HCT116 (cell line): ENCODE measurements around the gene ROCK2. TPM values are rescaled to one million over a fixed set of nuclear protein-coding genes. Genes with fewer than 3 reads are reported as not detected.

Experiments used
- ATAC-seq: fragments of 200-7000 bp; cut with Tn5 transposase; 2 replicates; pipeline ENCODE4 v1.9.1; 2020; ENCODE audit warnings: mild to moderate bottlenecking, moderate library complexity
- BruUV-seq: library from RNA; stranded (reverse); fragments of 400-500 nt; replicated peaks from 2 replicates; lab custom pipeline; 2021; lab: Mats Ljungman, UMichigan
- CTCF ChIA-PET: fragments of 300-600 bp; sonication (Branson Sonifier 250); formaldehyde crosslinking; loops from one replicate; lab custom pipeline; 2021; ENCODE audit warnings: antibody characterized with exemption; lab: Charles Lee
- POLR2A ChIA-PET: fragments of 300-600, 350-600 bp; sonication (Branson Sonifier 250); formaldehyde crosslinking; loops from one replicate; lab custom pipeline; 2021; ENCODE audit warnings: antibody characterized with exemption; lab: Charles Lee
- RAD21 ChIA-PET, 2 experiments: fragments of 300-600 bp; sonication (Branson Sonifier 250); formaldehyde crosslinking; loops; one replicate each; lab custom pipeline; 2023; ENCODE audit warnings: low total read pairs in 2 of 2; ENCODE audit not compliant: uncharacterized antibody in 2 of 2, unreplicated experiment in 2 of 2, low non-redundant PET in 1 of 2; lab: Charles Lee
- DNase-seq: peaks from one replicate; pipeline ENCODE4 v3.0.0-alpha.2; 2010; ENCODE audit warnings: low read depth, low spot score
- H2AFZ ChIP-seq: fragments of 200-600 bp; shearing (Covaris generic), sonication (generic); 2 replicates; pipeline ENCODE4 v1.6.1; 2017; ENCODE audit warnings: low read depth, mixed run types, mixed read lengths, antibody characterized with exemption, low read length; ENCODE audit not compliant: poor library complexity, severe bottlenecking
- H3K27ac ChIP-seq: 2 replicates; pipeline ENCODE4 v1.5.1; 2012; ENCODE audit warnings: low read depth, low read length
- H3K27me3 ChIP-seq: fragments of 200-600 bp; sonication (generic); 2 replicates; pipeline ENCODE4 v1.6.1; 2016; ENCODE audit warnings: mixed run types, low read length, mixed read lengths; ENCODE audit not compliant: insufficient read depth
- H3K36me3 ChIP-seq, 2 experiments: fragments of 200-500 bp in 1 of 2; fragments of 200-600 bp in 1 of 2; sonication (Bioruptor generic) in 1 of 2; sonication (generic) in 1 of 2; 2 replicates each; pipeline versions ENCODE4 v1.5.1 to v1.6.1; 2014 to 2016; ENCODE audit warnings: low read length in 2 of 2, inconsistent platforms in 1 of 2, mixed read lengths in 1 of 2, mixed run types in 1 of 2; ENCODE audit not compliant: insufficient read depth in 2 of 2, control insufficient read depth in 1 of 2
- H3K4me1 ChIP-seq, 2 experiments: fragments of 200-600 bp in 1 of 2; sonication (generic) in 1 of 2; 2 replicates each; pipeline versions ENCODE4 v1.5.1 to v1.6.1; 2012 to 2017; ENCODE audit warnings: low read length in 2 of 2, inconsistent platforms in 1 of 2, mild to moderate bottlenecking in 1 of 2, mixed read lengths in 1 of 2, mixed run types in 1 of 2, moderate library complexity in 1 of 2; ENCODE audit not compliant: insufficient read depth in 2 of 2, control insufficient read depth in 1 of 2
- H3K4me2 ChIP-seq: fragments of 200-600 bp; sonication (generic); 2 replicates; pipeline ENCODE4 v1.6.1; 2017; ENCODE audit warnings: mixed run types, low read length, mixed read lengths
- H3K4me3 ChIP-seq, 2 experiments: fragments of 200-600 bp in 1 of 2; sonication (generic) in 1 of 2; replicated peaks in 1 of 2; 2 replicates each; pipeline ENCODE4 v1.5.1; 2011 to 2016; ENCODE audit warnings: low read length in 2 of 2, control low read depth in 1 of 2, low read depth in 1 of 2, mild to moderate bottlenecking in 1 of 2, mixed read lengths in 1 of 2, mixed run types in 1 of 2
- H3K79me2 ChIP-seq: fragments of 200-600 bp; sonication (generic); 2 replicates; pipeline ENCODE4 v1.6.1; 2017; ENCODE audit warnings: mild to moderate bottlenecking, mixed run types, low read length, moderate library complexity, mixed read lengths; ENCODE audit not compliant: insufficient read depth
- H3K9ac ChIP-seq: fragments of 200-600 bp; sonication (generic); 2 replicates; pipeline ENCODE4 v1.6.1; 2016; ENCODE audit warnings: low read length, mixed read lengths
- H3K9me2 ChIP-seq: fragments of 200-600 bp; sonication (generic), shearing (Covaris generic); 2 replicates; pipeline ENCODE4 v1.6.1; 2017; ENCODE audit warnings: mixed run types, mild to moderate bottlenecking, moderate library complexity; ENCODE audit not compliant: insufficient read depth
- H3K9me3 ChIP-seq, 2 experiments: fragments of 200-500 bp in 1 of 2; fragments of 200-600 bp in 1 of 2; sonication (Bioruptor generic) in 1 of 2; sonication (generic) in 1 of 2; 2 replicates each; pipeline ENCODE4 v1.6.1; 2014 to 2017; ENCODE audit warnings: low read length in 2 of 2, mixed read lengths in 2 of 2, inconsistent platforms in 1 of 2, low read depth in 1 of 2, mild to moderate bottlenecking in 1 of 2, mixed run types in 1 of 2, moderate library complexity in 1 of 2; ENCODE audit not compliant: control insufficient read depth in 1 of 2, insufficient read depth in 1 of 2
- H4K20me1 ChIP-seq: fragments of 200-600 bp; sonication (generic), shearing (Covaris generic); 2 replicates; pipeline ENCODE4 v1.6.1; 2017; ENCODE audit warnings: mixed run types, mild to moderate bottlenecking, moderate library complexity; ENCODE audit not compliant: insufficient read depth
- ATF3 ChIP-seq: IDR thresholded peaks from 2 replicates; pipeline ENCODE4 v1.6.1; 2012
- CBX3 ChIP-seq: IDR thresholded peaks from 2 replicates; pipeline ENCODE4 v1.6.1; 2012; ENCODE audit warnings: low read depth
- CEBPB ChIP-seq: IDR thresholded peaks from 2 replicates; pipeline ENCODE4 v1.6.1; 2012; ENCODE audit warnings: low read depth
- EGR1 ChIP-seq: IDR thresholded peaks from 2 replicates; pipeline ENCODE4 v1.6.1; 2012; ENCODE audit warnings: low read depth
- ELF1 ChIP-seq: IDR thresholded peaks from 2 replicates; pipeline ENCODE4 v1.6.1; 2012; ENCODE audit warnings: low read depth, borderline replicate concordance
- EZH2 ChIP-seq: fragments of 200-600 bp; sonication (generic); IDR thresholded peaks from 2 replicates; pipeline ENCODE4 v1.6.1; 2017; ENCODE audit warnings: antibody characterized with exemption, mixed run types
- EZH2phosphoT487 ChIP-seq: fragments of 200-600 bp; IDR thresholded peaks from 2 replicates; pipeline ENCODE4 v1.6.1; 2018; ENCODE audit warnings: antibody characterized with exemption, borderline replicate concordance
- FOSL1 ChIP-seq: IDR thresholded peaks from 2 replicates; pipeline ENCODE4 v1.6.1; 2012; ENCODE audit warnings: low read depth
- JUND ChIP-seq: IDR thresholded peaks from 2 replicates; pipeline ENCODE4 v1.6.1; 2012
- MAX ChIP-seq: IDR thresholded peaks from 2 replicates; pipeline ENCODE4 v1.6.1; 2012
- POLR2A ChIP-seq: IDR thresholded peaks from 2 replicates; pipeline ENCODE4 v1.7.0; 2011; ENCODE audit warnings: borderline replicate concordance; ENCODE audit not compliant: insufficient read depth, insufficient read length; ENCODE audit errors: extremely low read depth
- POLR2AphosphoS5 ChIP-seq: IDR thresholded peaks from 2 replicates; pipeline ENCODE4 v1.6.1; 2011; ENCODE audit warnings: mild to moderate bottlenecking, low read depth, low read length, moderate library complexity
- REST ChIP-seq: IDR thresholded peaks from 2 replicates; pipeline ENCODE4 v1.6.1; 2012; ENCODE audit warnings: low read depth
- SP1 ChIP-seq: IDR thresholded peaks from 2 replicates; pipeline ENCODE4 v1.6.1; 2012; ENCODE audit warnings: low read depth
- SRF ChIP-seq: IDR thresholded peaks from 2 replicates; pipeline ENCODE4 v1.6.1; 2012; ENCODE audit warnings: low read depth
- TCF7L2 ChIP-seq: IDR thresholded peaks from 2 replicates; pipeline ENCODE4 v1.7.0; 2011; ENCODE audit warnings: borderline replicate concordance, inconsistent platforms; ENCODE audit not compliant: insufficient read depth, insufficient read length; ENCODE audit errors: extremely low read depth
- YY1 ChIP-seq: IDR thresholded peaks from 2 replicates; pipeline ENCODE4 v1.6.1; 2011; ENCODE audit warnings: low read length, low read depth, moderate library complexity, mild to moderate bottlenecking; ENCODE audit not compliant: insufficient replicate concordance; ENCODE audit errors: extremely low read depth
- ZBTB33 ChIP-seq: IDR thresholded peaks from 2 replicates; pipeline ENCODE4 v1.6.1; 2011; ENCODE audit warnings: mild to moderate bottlenecking, low read length, moderate library complexity; ENCODE audit not compliant: insufficient replicate concordance; ENCODE audit errors: extremely low read depth
- ZFX ChIP-seq: fragments of 450-650 bp; IDR thresholded peaks from 2 replicates; pipeline ENCODE4 v1.6.1; 2017
- ZNF274 ChIP-seq: fragments of 200-500 bp; sonication (Bioruptor generic); IDR thresholded peaks from 2 replicates; pipeline ENCODE4 v1.6.1; 2014; ENCODE audit warnings: mild to moderate bottlenecking, low read depth, low read length, inconsistent platforms
- intact Hi-C: fragments of 100-400 bp; cut with micrococcal nuclease; formaldehyde crosslinking; loops from 2 replicates; pipeline ENCODE4 v1.10.0; 2022
- total RNA-seq: library from RNA; stranded (reverse); gene quantifications from one replicate; pipeline ENCODE4 v1.2.1, GENCODE V29; 2021; ENCODE audit not compliant: unreplicated experiment

ROCK2 gene
- total RNA-seq, 1 experiment from 2014 or later: 48.0 TPM

- H3K4me1 ChIP-seq: no peaks in the 10 kb centered on the region
- H2AFZ ChIP-seq: no peak overlapping the region
- intact Hi-C loops: no loop called here
- no peak overlapping the region for H3K9ac ChIP-seq
- DNase-seq (no peak), ATAC-seq (no peak)
- H3K9me3 ChIP-seq: no peaks in the 10 kb centered on the region
- POLR2A ChIA-PET: interaction anchor here (1.3 kb wide), 1 partner anchor 19 kb away, joined by 3 read pairs; no protein-coding TSS in a partner anchor
- H3K79me2 ChIP-seq: no peaks in the 10 kb centered on the region
- CTCF ChIA-PET: no interaction called here
- H3K27ac ChIP-seq: no peak overlapping the region
- no peaks in the 10 kb centered on the region for H3K36me3 ChIP-seq
- no peak overlapping the region for H3K4me2 ChIP-seq
- no peaks in the 10 kb centered on the region for H3K27me3 ChIP-seq
- no peaks in the 10 kb centered on the region for H3K9me2 ChIP-seq
- H3K4me3 ChIP-seq: no peak overlapping the region
- RAD21 ChIA-PET: interaction anchor here (0.5 to 0.6 kb wide), 2 partner anchors 232 to 1040 kb away, joined by 4 to 6 read pairs; no protein-coding TSS in a partner anchor
- TF ChIP-seq EZH2phosphoT487: no peak
- no peak for TF ChIP-seq MAX
- TF ChIP-seq REST: no peak
- no peak for TF ChIP-seq YY1
- no peak for TF ChIP-seq EZH2
- TF ChIP-seq FOSL1: no peak
- no peak for TF ChIP-seq ZFX
- no peak for TF ChIP-seq SP1
- no peak for TF ChIP-seq ZBTB33
- TF ChIP-seq CEBPB: no peak
- no peak for TF ChIP-seq CBX3
- no peak for TF ChIP-seq TCF7L2
- no peak for TF ChIP-seq ELF1
- TF ChIP-seq ZNF274: no peak
- TF ChIP-seq ATF3: no peak
- no peak for TF ChIP-seq JUND
- no peak for TF ChIP-seq POLR2A
- TF ChIP-seq SRF: no peak
- TF ChIP-seq POLR2AphosphoS5: no peak
- no peak for TF ChIP-seq EGR1
- H4K20me1 ChIP-seq: no peaks in the 10 kb centered on the region
- BruUV-seq: no TSS peak
These were observed 20.1 kb upstream of the ROCK2 start for GRCh38 chr2:11364565-11364887.
